GM12891 (cell line): ENCODE measurements around the gene BAHCC1.

Experiments used
- POLR2A ChIP-seq: IDR thresholded peaks from 2 replicates; pipeline ENCODE4 v1.6.1; 2011; ENCODE audit warnings: low read depth, low read length, control low read depth
- POLR2AphosphoS5 ChIP-seq: IDR thresholded peaks from 2 replicates; pipeline ENCODE4 v1.6.1; 2011; ENCODE audit warnings: low read depth, low read length, control low read depth
- POU2F2 ChIP-seq: IDR thresholded peaks from 2 replicates; pipeline ENCODE4 v1.6.1; 2011; ENCODE audit warnings: low read depth, mild to moderate bottlenecking, control low read depth, low read length, moderate library complexity
- SPI1 ChIP-seq: IDR thresholded peaks from 2 replicates; pipeline ENCODE4 v1.6.1; 2011; ENCODE audit warnings: low read depth, low read length, control low read depth
- TAF1 ChIP-seq: IDR thresholded peaks from 2 replicates; pipeline ENCODE4 v1.6.1; 2011; ENCODE audit warnings: low read depth, low read length, control low read depth

GRCh38 chr17:81391936-81392908 is 3.0 kb upstream of the BAHCC1 start:
- TF ChIP-seq POLR2AphosphoS5, result no peak
- TF ChIP-seq TAF1, result no peak
- TF ChIP-seq POLR2A, result no peak
- TF ChIP-seq SPI1, result no peak
- no peak for TF ChIP-seq POU2F2
